Measurements from ENCODE around the gene FNDC11. TPM values are rescaled to one million over a fixed set of nuclear protein-coding genes. Genes with fewer than 3 reads are reported as not detected.

Gene FNDC11
- total RNA-seq, 2 donors from 2014 or later, result 0.35 to 0.69 TPM

- Histone ChIP-seq H3K9ac (ENCODE audit: low read depth in 2 of 2, low read length in 2 of 2) (no peak overlapping the region), H3K27me3 (no peaks in the 10 kb centered on the region), H3K4me3 (no peak overlapping the region), H3K27ac (no peak overlapping the region), H3K36me3 (no peaks in the 10 kb centered on the region), H3K9me3 (no peaks in the 10 kb centered on the region), H3K4me1 (no peaks in the 10 kb centered on the region)
- TF ChIP-seq CTCF (IDR thresholded peaks at IDR 0.05), result no peak
- DNase-seq, result no peak
- intact Hi-C loops (cut with DNase I), result no loop called here
Measured at GRCh38 chr20:63602321-63602720, 48.4 kb downstream of the FNDC11 start.

Other genes starting within 250 kb of the FNDC11 start
- gene CHRNA4, start 192.8 kb upstream of the FNDC11 start, total RNA-seq, result under 1 TPM in 1 of 2 donors, not detected in 1; 0.05 TPM
- gene KCNQ2, start 81.5 kb upstream of the FNDC11 start, total RNA-seq, result under 1 TPM; 0.19 to 0.27 TPM
- 1 to 10 TPM; 1.5 to 3.2 TPM for gene EEF1A2, start 55.1 kb upstream of the FNDC11 start, total RNA-seq
- 100 to 1,000 TPM; 561 to 634 TPM for gene PPDPF, start 33.4 kb upstream of the FNDC11 start, total RNA-seq
- 10 to 100 TPM; 69.0 to 91.1 TPM for gene PTK6, start 16.8 kb upstream of the FNDC11 start, total RNA-seq
- under 1 TPM; 0.32 to 0.49 TPM for gene SRMS, start 6.4 kb upstream of the FNDC11 start, total RNA-seq
- gene HELZ2, start 20.1 kb downstream of the FNDC11 start, total RNA-seq, result 10 to 100 TPM; 36.3 to 38.0 TPM
- 10 to 100 TPM; 11.5 to 14.8 TPM for gene GMEB2, start 72.9 kb downstream of the FNDC11 start, total RNA-seq
- gene STMN3, start 99.3 kb downstream of the FNDC11 start, total RNA-seq, result 1 to 10 TPM; 2.5 to 5.3 TPM
- 10 to 100 TPM; 25.7 to 34.9 TPM for gene RTEL1, start 104.2 kb downstream of the FNDC11 start, total RNA-seq
- 1 to 10 TPM in 1 of 2 donors, not detected in 1; 7.5 TPM for gene TNFRSF6B, start 142.5 kb downstream of the FNDC11 start, total RNA-seq
- 10 to 100 TPM; 35.3 to 76.9 TPM for gene ARFRP1, start 153.8 kb downstream of the FNDC11 start, total RNA-seq
- gene ZGPAT, start 153.9 kb downstream of the FNDC11 start, total RNA-seq, result 10 to 100 TPM; 27.2 to 41.4 TPM
- gene LIME1, start 182.5 kb downstream of the FNDC11 start, total RNA-seq, result 10 to 100 TPM; 10.8 to 20.0 TPM
- 10 to 100 TPM; 44.3 to 75.3 TPM for gene SLC2A4RG, start 185.6 kb downstream of the FNDC11 start, total RNA-seq

Data from colonic mucosa (tissue), 4 donors.